Sigmoid colon (tissue), 4 donors: ENCODE data around the gene RPL38.

Experiments used
- EP300 ChIP-seq, 4 donors: sonication (generic); formaldehyde crosslinking; IDR thresholded peaks; one replicate each; pipeline ENCODE4 v1.6.1; 2017; ENCODE audit warnings: antibody characterized with exemption in 4 of 4
- TF ChIP-seq, protein P1 (sequence below), 4 experiments: fragments of 450-650 bp in 3 of 4; fragments of 200-600 bp in 1 of 4; IDR thresholded peaks; one replicate each; pipeline ENCODE4 v1.5.1; 2016 to 2019; ENCODE audit warnings: antibody characterized with exemption in 4 of 4, mild to moderate bottlenecking in 3 of 4, moderate library complexity in 2 of 4

DNA sequence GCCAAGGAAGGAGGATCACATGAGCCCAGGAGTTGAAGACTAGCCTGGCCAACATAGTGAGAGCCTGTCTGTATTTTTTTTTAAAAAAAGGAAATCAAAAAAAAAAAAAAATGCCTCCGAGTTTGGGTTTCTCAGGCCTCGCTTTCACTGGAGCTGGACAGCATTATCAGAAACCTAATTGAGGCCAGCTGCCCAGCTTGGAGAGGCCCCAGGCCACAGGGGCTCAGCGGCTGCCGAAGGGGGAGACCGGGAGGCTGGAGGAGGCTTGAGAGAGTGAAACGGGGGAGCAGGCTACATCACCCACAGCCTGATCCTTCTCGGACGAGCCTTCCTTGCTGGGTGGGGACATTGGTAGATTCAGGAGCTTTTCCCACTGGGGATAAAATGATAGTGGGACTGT lies 15.0 kb downstream of the RPL38 start:
- TF ChIP-seq, protein P1, sequence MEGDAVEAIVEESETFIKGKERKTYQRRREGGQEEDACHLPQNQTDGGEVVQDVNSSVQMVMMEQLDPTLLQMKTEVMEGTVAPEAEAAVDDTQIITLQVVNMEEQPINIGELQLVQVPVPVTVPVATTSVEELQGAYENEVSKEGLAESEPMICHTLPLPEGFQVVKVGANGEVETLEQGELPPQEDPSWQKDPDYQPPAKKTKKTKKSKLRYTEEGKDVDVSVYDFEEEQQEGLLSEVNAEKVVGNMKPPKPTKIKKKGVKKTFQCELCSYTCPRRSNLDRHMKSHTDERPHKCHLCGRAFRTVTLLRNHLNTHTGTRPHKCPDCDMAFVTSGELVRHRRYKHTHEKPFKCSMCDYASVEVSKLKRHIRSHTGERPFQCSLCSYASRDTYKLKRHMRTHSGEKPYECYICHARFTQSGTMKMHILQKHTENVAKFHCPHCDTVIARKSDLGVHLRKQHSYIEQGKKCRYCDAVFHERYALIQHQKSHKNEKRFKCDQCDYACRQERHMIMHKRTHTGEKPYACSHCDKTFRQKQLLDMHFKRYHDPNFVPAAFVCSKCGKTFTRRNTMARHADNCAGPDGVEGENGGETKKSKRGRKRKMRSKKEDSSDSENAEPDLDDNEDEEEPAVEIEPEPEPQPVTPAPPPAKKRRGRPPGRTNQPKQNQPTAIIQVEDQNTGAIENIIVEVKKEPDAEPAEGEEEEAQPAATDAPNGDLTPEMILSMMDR (IDR thresholded peaks at IDR 0.05), result no peak
- TF ChIP-seq EP300 (IDR thresholded peaks at IDR 0.05), result no peak
